GM20431 (cell line): ENCODE results near the gene RPN2.
"Not testable (repeated sequence)": the region's sequence is repeated elsewhere in the genome, so short reads cannot be mapped to it uniquely, and the experiment has no call there.

Experiments used
- in situ Hi-C: fragments of 300-500 bp; cut with MseI, MboI; formaldehyde crosslinking; loops from one replicate; pipeline ENCODE4 v1.15.0; 2020; ENCODE audit warnings: low sequenced_read_pairs; ENCODE audit not compliant: unreplicated experiment

RPN2 gene

GRCh38 chr20:37178839-37179682, at the start of gene RPN2, which contains the start of gene MROH8:
Gene RPN2 (plus strand): TSS chr20:37179330. CDS start chr20:37179357, 27 bp downstream.
Gene MROH8 (minus strand): TSS chr20:37179548.
- in situ Hi-C loops = no loop called here

DNA sequence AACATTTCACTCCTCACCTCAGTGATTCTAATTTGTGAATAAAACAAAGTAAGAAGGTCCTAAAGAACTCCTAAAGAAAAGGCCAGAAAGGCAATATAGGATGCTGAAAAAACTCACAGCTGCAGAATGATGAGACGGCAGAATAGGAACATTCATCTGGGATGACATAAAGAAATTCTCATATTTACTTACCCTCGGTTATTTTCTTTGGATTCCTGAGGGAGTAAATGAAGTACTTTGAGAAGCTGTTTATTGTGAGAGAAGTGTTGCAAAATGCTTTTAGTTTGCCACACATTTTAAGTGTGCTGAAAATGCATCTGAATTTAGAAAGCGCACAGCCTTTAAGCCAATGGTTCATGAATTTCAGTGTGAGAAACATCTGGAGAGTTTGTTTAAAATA, 47.6 kb upstream of the RPN2 start:
- in situ Hi-C loops = no loop called here

- in situ Hi-C loops = no loop called here
Observed at GRCh38 chr20:37133952-37134351, 45.2 kb upstream of the RPN2 start.

GRCh38 chr20:37137547-37137946, 41.6 kb upstream of the RPN2 start:
- in situ Hi-C loops = no loop called here

- in situ Hi-C loops = no loop called here
Observed at GRCh38 chr20:37142708-37143107, 36.4 kb upstream of the RPN2 start.

DNA sequence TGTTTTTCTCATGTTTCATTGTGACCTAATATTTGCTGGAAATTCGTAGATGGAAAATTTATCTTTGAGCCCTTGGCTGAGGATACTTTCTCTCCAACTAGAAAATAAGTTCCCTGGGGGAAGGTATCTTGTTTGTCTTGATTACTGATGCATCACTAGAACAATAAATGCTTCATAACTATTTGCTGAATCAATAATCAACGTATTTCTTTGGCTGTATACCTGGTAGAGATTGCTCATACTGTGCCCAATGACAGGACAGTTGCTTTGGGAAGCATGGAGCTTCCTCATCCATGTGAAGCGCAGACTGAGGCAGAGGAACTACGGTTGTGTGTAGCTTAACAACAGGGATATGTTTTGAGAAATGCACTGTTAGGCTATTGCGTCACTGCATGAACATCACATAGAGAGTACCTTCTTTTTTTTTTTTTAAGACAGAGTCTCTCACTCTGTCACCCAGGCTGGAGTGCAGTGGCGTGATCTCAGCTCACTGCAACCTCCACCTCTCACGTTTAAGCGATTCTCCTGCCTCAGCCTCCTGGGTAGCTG, 34.2 kb upstream of the RPN2 start:
- in situ Hi-C loops = no loop called here

DNA sequence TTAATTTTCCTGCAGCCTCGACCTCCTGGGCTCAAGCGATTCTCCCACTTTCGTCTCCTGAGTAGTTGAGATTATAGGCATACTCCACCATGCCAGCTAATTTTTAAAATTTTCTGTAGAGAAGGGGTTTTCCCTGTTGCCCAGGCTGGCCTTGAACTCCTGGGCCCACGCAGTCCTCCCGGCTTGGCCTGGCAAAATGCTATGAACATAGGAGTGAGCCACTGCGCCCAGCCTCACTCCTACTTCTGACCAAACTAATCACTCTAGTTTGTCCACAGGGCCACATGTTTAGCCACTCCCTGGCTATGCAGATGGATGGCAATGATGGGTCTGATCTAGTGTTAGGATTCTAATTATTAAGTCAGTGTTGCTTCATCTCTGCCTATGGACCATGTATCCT, 31.9 kb upstream of the RPN2 start:
- in situ Hi-C loops = no loop called here

- in situ Hi-C loops = not testable (repeated sequence)
Observed at GRCh38 chr20:37150864-37151263, 28.3 kb upstream of the RPN2 start.

DNA sequence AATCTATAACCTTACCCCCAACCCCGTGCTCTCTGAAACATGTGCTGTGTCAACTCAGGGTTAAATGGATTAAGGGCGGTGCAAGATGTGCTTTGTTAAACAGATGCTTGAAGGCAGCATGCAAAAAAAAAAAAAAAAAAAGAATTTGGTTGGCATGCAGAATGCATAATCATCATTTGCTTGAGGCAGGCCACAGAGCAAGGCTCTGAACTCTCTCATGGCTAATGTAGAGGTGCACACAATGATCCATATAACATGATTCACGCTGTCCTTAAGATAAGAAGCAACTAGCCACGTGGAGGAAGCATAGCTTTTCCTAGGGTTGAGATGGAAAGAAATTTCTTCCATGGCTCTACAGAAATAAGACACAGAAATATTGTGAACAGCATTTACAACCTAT, 27.6 kb upstream of the RPN2 start:
- in situ Hi-C loops = no loop called here

GRCh38 chr20:37152284-37152683, 26.8 kb upstream of the RPN2 start:
- in situ Hi-C loops = no loop called here

- in situ Hi-C loops = no loop called here
Observed at GRCh38 chr20:37154684-37155298, 24.3 kb upstream of the RPN2 start.

DNA sequence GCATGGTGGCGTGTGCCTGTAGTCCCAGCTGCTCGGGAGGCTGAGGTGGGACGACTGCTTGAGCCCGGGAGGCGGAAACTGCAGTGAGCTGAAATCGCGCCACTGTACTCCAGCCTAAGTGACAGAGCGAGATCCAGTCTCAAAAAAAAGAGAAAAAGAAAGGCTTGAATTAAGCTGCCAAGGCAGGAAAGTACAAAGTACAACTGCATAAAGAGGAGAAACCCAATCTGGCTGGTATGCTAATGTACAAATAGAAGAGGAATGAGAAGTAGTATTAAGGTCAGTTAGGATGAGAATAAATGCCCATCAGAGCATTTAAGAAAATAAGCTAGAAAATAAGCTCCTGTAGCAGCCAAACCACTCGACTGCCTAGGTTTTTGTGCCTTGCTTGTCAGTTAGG, 23.1 kb upstream of the RPN2 start:
- in situ Hi-C loops = no loop called here

DNA sequence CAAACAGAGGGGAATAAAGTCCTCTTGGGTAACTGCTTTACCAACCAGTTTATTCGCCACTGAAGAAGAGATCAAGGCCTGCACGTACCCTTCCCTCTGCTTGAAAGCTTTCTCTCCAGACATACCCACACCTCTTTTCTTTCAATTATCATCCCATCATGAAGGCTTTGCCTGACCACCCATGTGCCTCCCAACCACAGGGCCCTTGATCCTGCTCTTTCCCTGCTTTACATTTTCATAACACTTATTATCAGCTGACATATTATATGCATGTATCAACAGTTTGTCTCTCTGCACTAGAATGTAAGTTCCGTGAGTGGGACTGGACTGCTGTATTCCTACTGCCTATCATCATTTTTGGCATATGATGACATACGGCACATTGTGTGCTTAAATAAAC, 20.9 kb upstream of the RPN2 start:
- in situ Hi-C loops = no loop called here

DNA sequence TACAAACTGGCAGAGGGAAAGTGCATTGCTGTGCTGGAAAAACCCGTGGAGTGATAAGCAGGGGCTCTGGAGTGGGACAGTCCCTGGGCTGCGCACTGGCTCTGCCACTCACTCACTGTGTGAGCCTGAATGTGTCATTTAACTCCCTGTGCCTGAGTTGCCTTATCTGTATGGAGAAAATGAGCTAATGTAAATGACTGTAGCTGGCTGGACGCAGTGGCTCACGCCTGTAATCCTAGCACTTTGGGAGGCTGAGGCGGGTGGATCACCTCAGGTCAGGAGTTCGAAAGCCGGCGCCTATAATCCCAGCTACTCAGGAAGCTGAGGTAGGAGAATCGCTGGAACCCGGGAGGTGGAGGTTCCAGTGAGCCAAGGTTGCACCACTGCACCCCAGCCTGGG, 18.4 kb upstream of the RPN2 start:
- in situ Hi-C loops = no loop called here

GRCh38 chr20:37161830-37162549, 17.1 kb upstream of the RPN2 start:
- in situ Hi-C loops = no loop called here

DNA sequence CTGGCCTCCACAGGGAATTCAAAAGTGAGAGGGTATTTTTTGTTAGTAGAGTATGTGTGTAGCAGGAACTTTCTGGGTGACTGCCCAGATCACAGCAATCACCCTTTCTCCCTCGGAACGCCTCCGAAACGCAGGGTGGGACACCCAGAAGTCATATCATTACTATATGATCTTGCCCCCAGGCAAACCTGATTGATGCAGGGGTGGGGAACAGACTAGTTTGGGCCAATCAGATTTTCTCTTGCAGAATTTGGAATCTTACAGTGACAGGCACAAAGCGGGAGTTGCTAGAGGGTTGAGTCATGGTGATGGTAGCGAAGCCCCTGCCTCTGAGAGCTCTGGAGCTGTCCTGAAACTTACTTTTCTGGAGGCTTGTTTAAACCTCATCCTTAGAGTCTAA, 16.5 kb upstream of the RPN2 start:
- in situ Hi-C loops = no loop called here

GRCh38 chr20:37163832-37164554, 15.1 kb upstream of the RPN2 start:
- in situ Hi-C loops = no loop called here

- in situ Hi-C loops = no loop called here
Observed at GRCh38 chr20:37165031-37165430, 14.1 kb upstream of the RPN2 start.

- in situ Hi-C loops = no loop called here
Observed at GRCh38 chr20:37166867-37167266, 12.3 kb upstream of the RPN2 start.

GRCh38 chr20:37172836-37173235, 6.3 kb upstream of the RPN2 start:
- in situ Hi-C loops = no loop called here
